Measurements from ENCODE around the gene ZBTB22. TPM values are rescaled to one million over a fixed set of nuclear protein-coding genes. Genes with fewer than 3 reads are reported as not detected.
"Not testable (repeated sequence)": the region's sequence is repeated elsewhere in the genome, so short reads cannot be mapped to it uniquely, and the experiment has no call there.

Gene ZBTB22
- polyA plus RNA-seq, 3 donors, result 26.1 to 27.5 (median 26.2) TPM

- DNase-seq, result not testable (repeated sequence)
Observed at GRCh38 chr6:33343606-33343952, 26.0 kb upstream of the ZBTB22 start.

- no peak for DNase-seq
Observed at GRCh38 chr6:33339193-33339592, 21.6 kb upstream of the ZBTB22 start.

- no peak for DNase-seq
Observed at GRCh38 chr6:33336495-33336894, 19.0 kb upstream of the ZBTB22 start.

GRCh38 chr6:33335916-33336315, 18.4 kb upstream of the ZBTB22 start:
- no peak for DNase-seq

- no peak for DNase-seq
Observed at GRCh38 chr6:33333666-33334065, 16.1 kb upstream of the ZBTB22 start.

- DNase-seq, result no peak
Observed at GRCh38 chr6:33330736-33331135, 13.2 kb upstream of the ZBTB22 start.

- DNase-seq, result no peak
Observed at GRCh38 chr6:33329058-33329457, 11.5 kb upstream of the ZBTB22 start.

- no peak for DNase-seq
Observed at GRCh38 chr6:33324125-33324524, 6.6 kb upstream of the ZBTB22 start.

GRCh38 chr6:33323623-33323948, 6.0 kb upstream of the ZBTB22 start:
- DNase-seq, result no peak

GRCh38 chr6:33321227-33321626, 3.7 kb upstream of the ZBTB22 start:
- no peak for DNase-seq

GRCh38 chr6:33320315-33321181, 3.0 kb upstream of the ZBTB22 start:
- DNase-seq, result no peak

GRCh38 chr6:33319939-33320314, 2.4 kb upstream of the ZBTB22 start:
- no peak for DNase-seq

- no peak for DNase-seq
Observed at GRCh38 chr6:33318426-33319073, 1.0 kb upstream of the ZBTB22 start.

GRCh38 chr6:33317419-33317668, 200 bp downstream of the ZBTB22 start:
- no peak for DNase-seq

GRCh38 chr6:33316603-33317418, 733 bp downstream of the ZBTB22 start:
- DNase-seq, result no peak

GRCh38 chr6:33315793-33316602, 1.5 kb downstream of the ZBTB22 start:
- no peak for DNase-seq

GRCh38 chr6:33314943-33315792, 2.4 kb downstream of the ZBTB22 start:
- no peak for DNase-seq

GRCh38 chr6:33314515-33314942, 3.0 kb downstream of the ZBTB22 start:
- DNase-seq, result peak; percentile 70

GRCh38 chr6:33313709-33314514, 3.6 kb downstream of the ZBTB22 start, which contains the start of gene TAPBP:
TSS of gene TAPBP (minus strand) at chr6:33314078. CDS start at chr6:33314041, 37 bp downstream.
- peak; percentile 66 for DNase-seq

- peak; percentile 35 for DNase-seq
Observed at GRCh38 chr6:33313105-33313708, 4.3 kb downstream of the ZBTB22 start.
